ENCODE data around the gene SPTBN4.
"Not testable (repeated sequence)": the region's sequence is repeated elsewhere in the genome, so short reads cannot be mapped to it uniquely, and the experiment has no call there.

The SPTBN4 gene

GRCh38 chr19:40489882-40490230 lies 23.1 kb downstream of the SPTBN4 start:
- no peak overlapping the region for H3K4me3 ChIP-seq (ENCODE audit: low read depth, low read length)
- TF ChIP-seq CTCF (IDR thresholded peaks at IDR 0.05; ENCODE audit: borderline replicate concordance, insufficient read depth, low read depth, low read length) = no peak

DNA sequence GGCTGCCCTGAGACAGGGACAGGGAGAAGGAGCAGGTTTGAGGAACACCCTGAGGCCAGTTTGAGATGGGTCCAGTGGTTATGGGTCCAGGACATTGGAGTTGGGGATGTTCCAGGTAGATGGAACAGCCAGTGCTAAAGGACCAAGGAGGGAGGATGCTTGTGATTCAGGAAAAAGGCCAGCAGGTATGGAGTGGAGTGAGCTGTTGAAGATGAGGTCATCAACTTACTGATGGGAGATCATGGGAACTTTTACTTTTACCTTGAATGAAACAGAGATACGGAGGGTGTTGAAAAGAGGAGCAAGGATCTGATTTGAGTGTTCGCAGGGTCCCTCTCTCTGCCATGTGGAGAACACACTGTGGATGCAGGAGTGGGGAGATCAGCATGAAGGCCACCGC lies 25.5 kb downstream of the SPTBN4 start:
- no peak overlapping the region for H3K4me3 ChIP-seq (ENCODE audit: low read depth, low read length)
- TF ChIP-seq CTCF (IDR thresholded peaks at IDR 0.05; ENCODE audit: borderline replicate concordance, insufficient read depth, low read depth, low read length) = no peak

GRCh38 chr19:40493778-40494177 lies 27.0 kb downstream of the SPTBN4 start:
- no peak overlapping the region for H3K4me3 ChIP-seq (ENCODE audit: low read depth, low read length)
- no peak for TF ChIP-seq CTCF (IDR thresholded peaks at IDR 0.05; ENCODE audit: borderline replicate concordance, insufficient read depth, low read depth, low read length)

DNA sequence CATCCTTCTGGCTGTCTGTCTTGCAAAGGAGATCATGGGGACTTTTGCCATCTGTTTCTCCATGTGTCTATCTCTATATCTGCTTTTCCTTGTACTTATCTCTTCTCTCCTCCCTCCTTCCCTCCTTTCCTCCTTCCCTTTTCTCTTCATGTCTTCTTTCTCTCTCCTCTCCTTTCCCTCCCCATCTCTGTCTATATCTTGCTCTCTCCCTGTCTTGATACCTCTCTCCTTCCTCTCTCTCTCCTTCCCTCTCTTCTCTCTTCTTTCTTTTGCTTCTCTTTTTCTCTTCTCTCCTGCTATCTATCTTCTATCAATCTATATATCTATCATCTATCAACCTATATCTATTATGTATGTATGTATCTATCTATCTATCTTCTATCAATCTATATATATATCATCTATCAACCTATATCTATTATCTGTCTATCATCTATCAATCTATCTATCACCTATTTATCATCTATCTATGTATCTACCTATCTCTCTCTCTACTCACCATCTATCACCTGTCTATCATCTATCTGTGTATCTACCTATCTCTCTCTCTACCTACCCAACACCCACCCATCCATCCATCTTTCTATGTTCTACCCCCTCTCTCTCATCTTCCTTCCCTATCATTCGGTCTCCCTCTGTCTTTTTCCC lies 27.5 kb downstream of the SPTBN4 start:
- H3K4me3 ChIP-seq (ENCODE audit: low read depth, low read length) = no peak overlapping the region
- TF ChIP-seq CTCF (IDR thresholded peaks at IDR 0.05; ENCODE audit: borderline replicate concordance, insufficient read depth, low read depth, low read length) = no peak

DNA sequence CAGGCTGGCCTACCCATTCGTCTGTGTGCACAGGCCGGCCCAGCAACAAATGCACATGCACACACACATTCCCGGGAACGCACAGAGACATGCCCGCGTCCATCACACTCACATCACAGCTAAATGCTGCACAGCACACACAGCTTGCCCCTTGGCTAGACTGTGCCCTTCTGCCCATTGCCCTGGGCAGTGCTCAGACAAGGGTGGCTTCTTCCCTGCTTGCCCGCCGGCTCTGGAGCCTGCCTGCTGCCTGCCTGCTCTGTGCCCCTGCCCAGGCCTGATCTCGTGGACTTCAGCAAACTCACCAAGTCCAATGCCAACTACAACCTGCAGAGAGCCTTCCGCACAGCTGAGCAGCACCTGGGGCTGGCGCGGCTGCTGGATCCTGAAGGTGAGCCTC lies 30.4 kb downstream of the SPTBN4 start:
- H3K4me3 ChIP-seq (ENCODE audit: low read depth, low read length) = no peak overlapping the region
- no peak for TF ChIP-seq CTCF (IDR thresholded peaks at IDR 0.05; ENCODE audit: borderline replicate concordance, insufficient read depth, low read depth, low read length)

GRCh38 chr19:40499320-40499719 lies 32.5 kb downstream of the SPTBN4 start:
- no peak for TF ChIP-seq CTCF (IDR thresholded peaks at IDR 0.05; ENCODE audit: borderline replicate concordance, insufficient read depth, low read depth, low read length)
- H3K4me3 ChIP-seq (ENCODE audit: low read depth, low read length) = no peak overlapping the region

- H3K4me3 ChIP-seq (ENCODE audit: low read depth, low read length) = not testable (repeated sequence)
Observed at GRCh38 chr19:40500678-40501530, 34.1 kb downstream of the SPTBN4 start.

All from GM12875 (cell line).